Breast epithelium (tissue), 3 donors: ENCODE data around the gene PSMD4.

Experiments used
- POLR2A ChIP-seq: fragments of 450-650 bp; IDR thresholded peaks from one replicate; pipeline ENCODE4 v1.6.1; 2016; ENCODE audit warnings: antibody characterized with exemption, mild to moderate bottlenecking, moderate library complexity
- POLR2AphosphoS5 ChIP-seq, 3 donors: sonication (generic); formaldehyde crosslinking; IDR thresholded peaks; one replicate each; pipeline ENCODE4 v1.6.1; 2017; ENCODE audit warnings: antibody characterized with exemption in 3 of 3

GRCh38 chr1:151211972-151212705 is 42.4 kb upstream of the PSMD4 start:
- TF ChIP-seq POLR2A (no peak), POLR2AphosphoS5 (IDR thresholded peaks at IDR 0.05) (no peak)
